Activated CD4-positive, alpha-beta T cell treated with anti-CD3 and anti-CD28 coated beads, Interleukin-2, amount 50 U/mL, for 24 hours (primary cell): Measurements from ENCODE around the gene DCHS1.
A peak's percentile ranks its signal among the peaks of the same experiment; 100 is the strongest.

Experiments
- DNase-seq, 2 donors: peaks; one replicate each; pipeline ENCODE4 v3.0.0-alpha.2; 2020; ENCODE audit warnings: low read depth in 1 of 2, low spot score in 1 of 2

The DCHS1 gene

DNA sequence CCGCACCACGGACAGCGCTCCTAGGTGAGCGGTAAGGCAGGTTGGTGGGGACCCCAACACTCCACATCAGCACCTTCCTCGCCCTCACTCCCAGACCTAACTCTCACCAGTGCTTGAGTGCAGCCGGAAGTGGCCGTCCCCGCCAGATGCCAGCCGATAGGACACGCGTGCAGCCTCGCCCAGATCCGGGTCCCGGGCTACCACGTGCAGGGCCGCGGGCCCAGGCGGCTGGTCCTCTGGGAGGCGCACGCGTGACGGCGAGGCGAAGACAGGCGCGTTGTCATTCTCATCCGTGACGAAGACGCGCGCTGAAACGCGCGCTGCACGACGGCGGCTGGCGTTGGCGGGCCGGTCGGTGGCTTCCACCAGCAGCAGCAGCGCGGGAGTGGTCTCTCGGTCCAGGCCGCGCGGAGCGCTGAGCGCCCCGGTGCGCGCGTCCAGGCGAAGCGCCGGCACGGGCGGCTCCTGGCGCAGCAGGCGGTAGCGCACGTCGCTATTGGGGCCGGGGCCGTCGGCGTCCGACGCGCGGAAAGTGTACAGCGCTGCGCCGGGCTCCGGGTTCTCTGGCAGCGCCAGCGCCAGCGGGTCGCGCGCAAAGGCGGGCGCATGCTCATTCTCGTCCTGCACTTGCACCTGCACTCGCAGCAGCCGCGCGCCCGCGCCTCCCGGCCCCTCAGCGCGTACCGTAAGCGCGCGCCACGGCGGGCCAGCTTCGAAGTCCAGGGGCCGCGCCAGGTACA, 25.5 kb downstream of the DCHS1 start:
- no peak for DNase-seq

DNA sequence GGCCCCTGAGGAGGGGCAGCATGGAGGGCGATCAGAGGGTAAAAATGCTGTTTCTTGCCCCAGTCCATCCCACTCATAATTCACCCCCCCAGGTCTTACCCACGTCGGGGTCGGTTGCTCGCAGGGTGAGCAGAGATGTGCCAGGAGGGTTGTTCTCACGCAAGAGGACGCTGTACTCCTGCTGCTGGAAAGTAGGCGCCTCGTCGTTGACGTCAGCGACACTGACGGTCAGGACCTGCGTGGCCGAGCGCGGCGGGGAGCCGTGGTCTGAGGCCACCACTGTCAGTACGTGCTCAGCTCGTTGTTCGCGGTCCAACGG, 26.1 kb downstream of the DCHS1 start:
- no peak for DNase-seq

DNA sequence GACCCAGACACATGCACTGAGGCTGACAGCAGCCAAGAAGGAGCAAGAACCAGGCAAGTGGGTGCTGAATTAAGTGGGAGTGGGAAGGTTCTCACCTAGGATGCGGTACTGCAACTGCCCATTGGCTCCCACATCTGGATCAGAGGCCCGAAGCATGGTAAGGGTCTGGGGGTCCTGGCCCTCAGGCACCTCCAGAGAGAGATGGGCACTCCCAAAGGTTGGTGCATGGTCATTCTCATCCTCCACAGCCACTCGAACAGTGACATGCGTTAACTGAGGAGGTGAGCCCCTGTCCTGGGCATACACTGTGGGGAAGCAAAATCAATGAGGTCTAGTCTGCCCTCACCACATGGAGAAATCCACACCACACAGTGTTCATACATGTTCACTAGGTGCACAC, 27.1 kb downstream of the DCHS1 start:
- no peak for DNase-seq

DNA sequence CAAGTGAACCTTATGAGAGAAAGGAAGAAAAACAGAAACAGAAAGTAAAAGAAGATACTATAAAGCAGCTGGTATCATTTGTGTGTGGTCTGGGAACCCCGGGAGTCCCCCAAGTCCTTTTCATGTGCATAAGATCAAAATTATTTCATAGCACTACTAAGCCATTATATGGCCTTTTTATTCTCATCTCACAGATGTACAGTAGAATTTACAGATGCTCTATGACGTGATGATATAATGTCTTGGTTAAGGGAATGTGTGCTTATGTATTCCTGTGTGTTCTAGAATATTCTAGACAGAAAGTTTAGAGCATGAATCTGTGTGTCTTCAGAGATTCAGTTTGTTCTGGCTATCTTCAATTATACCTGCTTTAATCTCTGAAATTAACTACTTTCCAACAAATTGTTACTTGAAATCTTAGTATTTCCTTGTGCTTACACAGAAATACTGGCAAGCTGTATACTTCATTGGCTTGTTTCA, 27.8 kb downstream of the DCHS1 start:
- no peak for DNase-seq

DNA sequence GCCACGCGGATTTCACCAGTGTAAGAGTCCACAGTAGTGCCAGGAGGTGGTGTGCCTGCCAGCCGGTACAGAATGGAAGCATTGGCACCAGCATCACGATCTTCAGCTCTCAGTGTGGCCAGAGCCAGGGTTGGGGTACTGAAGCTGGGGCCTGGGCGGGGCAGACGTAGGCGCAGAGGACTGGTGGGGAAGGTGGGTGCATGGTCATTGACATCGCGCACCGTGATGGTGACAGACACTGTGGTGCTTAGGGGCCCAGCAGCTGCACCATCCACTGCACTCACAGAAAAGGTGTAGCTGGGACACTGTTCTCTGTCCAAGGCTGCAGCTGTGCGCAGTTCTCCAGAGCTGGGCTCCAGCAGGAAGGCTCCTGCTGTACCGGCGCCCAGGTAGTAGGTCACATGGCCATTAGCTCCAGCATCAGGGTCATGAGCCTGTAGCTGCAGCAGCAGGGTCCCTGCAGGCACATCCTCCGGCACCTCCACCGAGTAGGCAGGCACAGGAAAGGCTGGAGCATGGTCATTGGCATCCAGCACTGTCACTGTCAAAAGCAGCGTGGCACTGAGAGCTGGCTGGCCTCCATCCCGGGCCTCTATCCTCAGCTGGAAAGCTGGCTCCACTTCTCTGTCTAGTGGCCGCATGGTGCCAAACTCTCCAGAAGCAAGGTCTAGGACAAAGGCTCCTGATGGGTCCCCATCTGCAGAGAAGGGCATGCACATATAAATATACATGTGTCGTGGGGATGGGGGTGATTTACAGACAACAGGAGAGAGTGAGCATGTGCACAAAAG, 28.4 kb downstream of the DCHS1 start:
- DNase-seq: no peak

DNA sequence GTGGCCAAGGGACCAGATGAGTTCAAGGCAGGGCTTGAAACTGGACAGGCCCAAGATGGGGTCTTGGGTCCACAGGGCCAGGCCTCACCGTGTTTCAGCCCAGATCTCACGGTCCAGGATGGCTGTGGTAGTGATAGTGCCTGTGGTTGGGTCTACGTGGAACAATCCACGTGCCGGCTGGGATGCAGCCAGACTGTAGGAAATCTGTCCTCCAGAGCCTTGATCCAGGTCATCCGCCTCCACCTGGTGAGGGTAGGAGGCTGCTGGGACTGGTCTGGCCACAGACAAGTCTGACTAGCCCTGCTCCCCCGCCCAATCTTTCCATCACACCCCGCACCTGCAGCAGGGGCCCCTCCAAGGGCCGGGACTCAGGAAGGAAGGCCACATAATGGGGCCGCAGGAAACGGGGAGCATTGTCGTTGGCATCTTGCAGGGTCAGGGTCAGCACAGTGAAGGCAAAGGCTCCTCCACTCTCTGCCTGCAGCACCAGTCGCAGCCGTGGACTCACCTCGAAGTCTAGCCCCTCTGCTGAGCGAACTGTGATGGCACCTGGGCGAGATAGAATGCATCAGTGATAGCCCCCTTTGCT, 29.7 kb downstream of the DCHS1 start:
- DNase-seq: no peak

DNA sequence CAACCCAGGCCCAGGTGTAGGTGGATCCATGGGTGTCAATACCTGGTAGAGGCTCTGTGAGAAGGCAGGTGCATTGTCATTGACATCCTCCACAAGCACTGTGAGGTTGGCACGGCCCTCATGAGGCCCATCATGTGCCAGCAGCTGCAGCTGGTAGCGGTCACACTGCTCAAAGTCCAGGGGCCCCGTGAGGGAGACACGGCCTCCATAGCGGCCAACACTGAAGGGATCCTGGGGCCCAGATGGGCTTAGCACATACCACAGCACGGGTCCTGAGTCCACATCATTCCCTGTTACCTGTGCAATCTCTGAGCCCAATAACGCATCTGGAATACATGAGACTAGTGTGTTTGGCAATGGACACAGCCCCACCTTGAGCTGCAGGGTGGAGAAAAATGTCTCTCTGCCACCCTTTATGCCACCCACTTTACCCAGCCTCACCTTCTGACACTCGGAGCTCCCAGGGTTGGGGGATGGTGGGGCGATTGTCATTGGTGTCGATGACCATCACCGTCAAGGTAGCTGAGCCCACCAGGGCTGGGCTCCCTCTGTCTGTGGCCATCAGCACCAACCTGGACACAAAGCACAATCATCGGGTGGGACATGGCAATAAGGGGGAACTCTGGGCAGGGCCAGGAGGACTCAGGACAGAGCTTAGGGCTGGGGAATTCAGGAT, 30.3 kb downstream of the DCHS1 start:
- no peak for DNase-seq

DNA sequence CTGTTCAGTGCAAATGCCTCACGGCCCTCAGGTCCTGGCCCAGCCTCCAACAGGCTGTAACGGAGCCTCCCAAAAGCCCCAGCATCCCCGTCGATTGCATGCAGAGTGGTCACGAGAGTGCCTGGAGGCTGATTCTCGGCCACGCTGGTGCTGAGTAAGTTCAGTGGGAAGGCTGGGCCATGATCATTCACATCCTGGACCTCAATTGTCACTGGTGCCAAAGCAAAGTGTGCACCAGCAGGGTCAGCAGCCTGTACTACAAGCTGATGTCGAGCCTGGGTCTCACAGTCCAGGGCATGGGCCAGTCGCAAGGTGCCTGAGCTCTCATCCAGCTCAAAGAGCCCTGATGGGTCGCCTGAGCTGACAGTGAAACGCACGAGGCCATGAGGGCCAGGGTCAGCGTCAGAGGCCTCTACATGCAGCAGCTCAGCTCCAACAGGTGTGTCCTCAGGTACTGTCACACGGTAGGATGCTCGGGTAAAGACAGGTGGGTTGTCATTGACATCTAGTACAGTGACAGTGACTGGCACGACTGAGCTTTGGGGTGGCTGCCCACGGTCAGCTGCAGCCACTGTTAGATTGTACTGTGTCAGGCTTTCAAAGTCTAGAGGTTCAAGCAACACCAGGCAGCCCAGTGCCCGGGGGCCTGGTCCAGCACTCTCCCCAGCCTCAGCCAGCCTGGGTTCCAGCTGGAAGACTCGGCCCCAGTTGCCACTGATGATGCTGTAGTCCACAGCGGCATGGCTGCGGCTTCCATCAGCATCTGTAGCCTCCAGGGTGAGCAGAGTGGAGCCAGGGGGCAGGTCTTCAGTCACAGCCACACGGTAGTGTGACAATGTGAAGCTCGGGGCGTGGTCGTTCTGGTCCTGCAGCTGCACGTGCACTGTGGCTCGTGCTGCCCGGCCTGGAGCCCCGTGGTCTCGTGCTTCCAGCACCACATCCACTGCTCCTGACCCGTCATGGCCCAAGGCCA, 31.9 kb downstream of the DCHS1 start:
- DNase-seq: no peak

DNA sequence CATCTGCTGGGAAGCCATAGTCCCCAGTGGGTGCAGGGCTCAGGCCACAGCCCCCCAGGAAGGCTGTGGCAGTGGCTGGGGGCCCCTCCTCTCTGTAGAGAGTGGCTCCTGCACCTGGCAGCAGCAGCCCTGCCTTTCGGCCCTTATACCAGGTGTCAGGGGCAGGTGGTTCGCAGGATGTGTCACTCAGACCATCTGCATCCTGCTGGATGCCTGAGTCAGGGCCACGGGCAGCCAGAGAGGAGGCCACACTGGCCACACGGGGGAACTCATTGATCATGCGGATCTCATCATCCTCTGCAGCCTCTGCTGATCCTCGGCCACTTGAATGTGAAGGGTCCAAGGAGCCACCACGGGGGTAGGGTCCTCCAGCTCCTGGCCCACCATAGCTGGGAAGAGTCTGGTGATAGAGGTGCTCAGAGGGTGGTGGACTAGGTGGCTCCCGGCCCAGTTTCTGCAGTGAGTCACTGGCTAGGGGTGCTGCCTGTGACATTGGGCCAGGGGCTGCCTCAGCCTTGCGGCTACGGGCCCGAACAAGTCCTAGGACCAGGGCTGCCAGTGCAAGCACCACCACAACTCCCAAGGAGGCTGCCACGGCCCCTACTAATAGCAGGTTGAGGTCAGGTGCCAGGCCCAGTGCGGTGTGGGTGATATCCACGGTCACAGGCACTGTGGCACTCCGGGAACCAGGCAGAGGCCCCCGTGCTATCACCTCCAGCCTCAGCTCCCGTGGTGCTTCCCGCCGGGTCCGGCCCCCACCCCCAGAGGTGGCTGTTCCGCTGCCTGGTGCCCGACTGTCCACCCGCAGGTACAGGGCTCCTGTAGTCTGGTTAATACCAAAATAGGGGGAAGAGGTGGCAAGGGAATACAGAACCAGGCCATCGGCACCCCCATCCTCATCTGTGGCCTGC, 33.1 kb downstream of the DCHS1 start:
- no peak for DNase-seq

DNA sequence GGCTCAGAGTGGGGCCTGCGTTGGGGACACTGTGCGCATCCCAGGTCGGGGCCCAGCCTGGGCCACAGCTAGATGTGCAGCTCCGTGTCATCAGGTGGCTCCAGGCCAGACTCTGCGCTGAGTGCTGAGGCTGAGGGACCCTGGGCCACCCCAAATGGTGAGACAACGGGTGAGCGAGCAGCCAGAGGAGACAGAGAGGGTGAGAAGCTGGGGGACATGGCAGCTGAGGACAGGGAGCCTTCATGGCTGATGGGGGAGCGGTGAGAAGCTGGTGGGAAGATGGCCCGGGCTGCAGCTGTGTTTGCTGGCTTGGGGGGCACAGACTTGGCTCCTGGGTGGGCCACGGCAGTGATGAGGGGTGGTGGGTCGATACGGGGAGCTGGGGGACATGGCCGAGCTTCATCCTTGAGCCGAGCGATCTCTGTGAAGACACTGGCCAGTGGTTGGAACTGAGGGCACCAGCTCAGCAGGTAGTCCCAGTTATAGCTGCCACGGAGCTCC, 33.8 kb downstream of the DCHS1 start:
- no peak for DNase-seq

DNA sequence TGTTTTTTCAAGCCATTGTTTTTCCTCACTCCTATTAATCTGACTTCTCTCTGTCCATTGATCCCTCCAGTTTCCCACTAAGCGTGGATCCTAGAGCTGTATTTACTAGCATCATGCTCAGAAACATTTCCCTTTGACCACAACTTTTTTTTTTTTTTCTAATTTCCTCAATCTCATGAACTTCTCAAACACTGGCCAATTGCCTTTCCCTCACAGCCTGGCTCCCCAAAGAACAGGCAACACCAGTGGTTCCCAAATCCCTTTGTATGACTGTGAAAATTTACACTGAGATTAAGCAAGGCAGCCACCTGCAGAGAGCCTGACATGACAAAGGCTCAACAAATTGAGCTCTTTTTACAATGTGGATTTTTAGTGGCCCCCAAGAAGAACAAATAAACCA, 35.0 kb downstream of the DCHS1 start:
- DNase-seq: no peak

DNA sequence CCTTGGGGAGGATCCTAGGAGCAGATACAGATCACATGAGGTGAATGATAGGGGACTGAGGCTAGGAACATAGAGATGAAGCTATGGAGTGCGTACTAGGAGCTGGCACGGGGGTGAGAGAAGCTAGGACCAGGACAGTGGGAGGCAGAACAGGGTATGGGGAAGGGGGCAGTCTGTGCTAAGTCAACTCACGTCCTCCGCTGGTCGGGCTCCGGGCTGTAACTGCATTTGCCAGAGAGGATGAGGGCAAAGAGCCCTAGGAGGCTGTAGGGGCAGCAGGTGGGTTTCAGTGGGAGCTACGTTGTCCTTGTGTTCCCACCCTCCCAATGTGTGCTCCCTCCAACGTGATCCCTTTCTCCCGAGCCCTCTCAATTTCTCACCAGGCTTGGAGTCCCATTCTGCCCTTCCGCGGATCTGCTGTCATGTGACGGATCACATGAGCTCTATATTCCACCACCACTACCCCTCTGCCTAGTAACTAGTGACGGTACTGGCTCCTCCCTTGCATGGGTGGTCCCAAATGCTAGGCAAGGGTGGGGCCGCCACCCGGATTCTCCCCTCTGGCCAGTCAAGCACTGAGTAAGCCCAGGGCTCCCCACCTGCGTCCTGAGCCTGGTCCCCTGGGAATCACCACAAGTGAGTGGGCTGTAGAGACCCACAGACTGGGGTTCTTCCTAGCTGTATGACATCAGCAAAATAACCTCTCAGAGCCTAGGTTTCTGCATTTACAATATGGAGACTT, 36.4 kb downstream of the DCHS1 start, which contains the start of gene TPP1:
Gene TPP1, minus strand, starts transcription at position 419 of the 742 bp plus-strand sequence. Its CDS starts 22 bp downstream, at position 397.
- peak; percentile 78 to 89 for DNase-seq

DNA sequence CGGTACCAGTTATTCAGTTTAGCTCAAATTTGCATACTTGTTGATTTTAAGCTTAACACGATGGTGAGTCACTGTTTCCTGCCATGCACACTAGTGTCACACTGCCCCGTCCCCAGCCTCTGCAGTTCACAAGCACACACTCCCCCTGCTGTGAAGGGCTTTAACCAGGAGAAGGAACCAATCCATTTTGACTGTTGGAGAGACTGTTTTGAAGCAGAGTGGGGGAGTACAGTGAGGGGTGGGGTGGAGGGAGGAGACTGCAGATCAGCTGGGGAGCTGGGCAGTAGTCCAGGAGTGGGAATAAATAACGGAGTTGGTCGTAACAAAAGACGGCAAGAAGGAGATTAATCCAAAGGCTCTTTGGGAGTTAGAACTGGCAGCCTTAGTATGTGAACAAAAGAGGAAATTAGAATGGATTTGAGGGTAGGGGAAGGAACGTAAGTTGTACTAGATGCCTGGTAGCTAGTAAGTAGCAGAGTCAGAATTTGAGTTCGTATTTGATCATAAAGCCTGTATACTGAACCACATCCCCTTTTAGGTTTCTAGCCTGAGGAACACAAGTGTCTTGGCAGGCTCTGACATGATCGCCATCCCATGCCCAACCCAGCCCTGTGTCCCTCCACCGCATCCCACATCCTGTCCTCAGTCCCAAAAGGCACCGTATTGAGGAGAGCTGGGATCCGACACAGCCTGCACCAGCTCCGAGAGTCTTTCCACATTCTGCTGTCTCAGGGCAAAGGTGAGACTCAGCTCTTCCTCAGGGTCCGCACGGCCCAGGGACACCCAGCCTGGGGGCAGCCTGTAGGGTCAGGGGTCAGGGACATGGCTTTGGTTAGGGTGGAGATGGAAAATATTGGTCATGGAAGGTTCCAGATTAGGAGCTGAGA, 37.2 kb downstream of the DCHS1 start:
- DNase-seq: peak in 1 of 2 donors; percentile 64

DNA sequence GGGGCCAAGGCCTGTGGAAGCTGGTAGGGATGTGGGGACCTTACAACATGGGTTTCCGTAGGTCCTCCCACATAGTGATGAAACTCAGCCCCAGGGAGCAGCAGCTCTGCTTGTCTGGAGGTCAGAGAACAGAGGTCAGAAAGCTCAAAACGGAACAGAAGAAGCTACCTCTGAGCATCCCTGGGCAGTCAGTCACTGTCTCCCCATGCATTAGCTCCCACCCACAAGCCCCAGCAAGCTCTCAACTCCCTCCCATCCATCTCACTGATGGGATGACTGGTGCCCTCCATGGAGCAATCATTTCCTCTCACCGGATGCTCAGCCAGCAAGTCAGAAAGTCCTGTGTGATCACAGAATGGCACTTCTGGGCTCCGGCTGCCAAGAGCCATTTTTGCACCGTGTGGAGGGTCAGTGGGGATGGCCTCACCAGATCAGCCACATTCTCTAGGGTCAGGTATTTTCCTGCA, 38.3 kb downstream of the DCHS1 start:
- no peak for DNase-seq

DNA sequence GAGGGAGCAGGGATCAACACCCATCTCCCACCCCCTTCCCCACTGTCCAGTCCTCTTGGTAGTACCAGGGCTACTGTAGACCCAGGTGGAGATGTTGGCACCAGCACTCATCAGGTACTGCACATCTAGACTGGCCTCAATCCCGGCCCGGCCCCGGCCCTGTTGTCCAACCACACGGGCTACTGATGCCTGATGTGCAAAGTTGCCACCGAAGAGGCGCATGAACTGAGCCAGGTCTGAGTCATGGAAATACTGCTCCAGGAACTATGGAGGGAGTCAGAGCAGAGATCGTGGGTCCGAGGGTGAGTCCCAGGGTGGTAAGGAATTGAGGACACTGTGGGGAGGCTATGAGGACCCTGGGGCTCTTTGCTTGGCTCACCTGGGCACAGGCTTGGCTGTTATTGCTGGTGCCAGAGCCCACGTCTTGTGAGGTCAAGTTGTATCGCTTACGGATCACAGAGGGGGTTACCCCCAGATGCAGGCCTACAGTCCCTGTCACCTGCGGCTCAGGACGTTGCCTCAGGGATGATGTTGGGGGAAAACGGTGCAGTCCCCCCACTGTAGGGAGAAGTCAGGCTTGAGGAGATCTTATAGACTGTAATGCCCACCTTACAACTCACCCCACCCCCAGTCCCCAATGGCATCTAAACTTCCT, 38.9 kb downstream of the DCHS1 start:
- no peak for DNase-seq

DNA sequence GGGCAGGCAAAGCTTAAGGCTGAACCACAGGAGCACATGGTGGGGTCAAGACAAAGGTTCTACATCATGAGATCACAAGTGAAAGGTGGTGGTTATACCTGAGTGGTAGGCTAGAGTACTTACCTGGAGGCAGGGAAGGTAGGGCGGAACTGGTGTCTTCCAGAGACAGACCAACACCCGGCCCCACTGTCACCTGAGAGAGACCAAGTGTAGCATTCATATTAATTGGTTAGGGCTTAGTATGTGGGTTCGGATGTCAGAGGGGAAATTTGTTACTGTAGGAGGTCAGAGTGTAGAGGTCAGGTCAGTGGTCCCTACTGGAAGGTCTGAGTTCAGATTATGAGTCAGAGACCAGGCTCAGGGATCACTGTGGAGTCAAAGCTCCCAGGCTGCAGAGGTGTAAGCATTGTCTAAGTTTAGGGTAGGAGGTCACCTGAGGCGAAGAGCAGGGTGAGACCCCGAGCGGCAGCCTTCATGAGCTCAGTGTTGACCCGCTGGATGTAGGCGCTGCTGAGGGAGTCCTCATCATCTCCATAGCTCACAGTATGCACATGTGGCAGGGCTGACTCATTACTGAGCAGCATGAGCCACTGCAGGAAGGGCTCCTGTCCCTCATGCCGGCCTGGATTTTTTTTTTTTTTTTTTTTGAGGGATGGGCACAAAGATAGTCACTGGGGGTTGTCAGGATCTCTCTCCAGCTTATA, 39.6 kb downstream of the DCHS1 start:
- no peak for DNase-seq
